Mammary epithelial cell (primary cell): ENCODE measurements around the gene DUSP28.

Source experiments
- EZH2 ChIP-seq: IDR thresholded peaks from 2 replicates; pipeline ENCODE4 v1.6.1; 2012; ENCODE audit warnings: low read length, inconsistent platforms, borderline replicate concordance
- TF ChIP-seq, protein P1 (sequence below), 2 donors: IDR thresholded peaks in 1 of 2; conservative IDR thresholded peaks in 1 of 2; 2 replicates each; pipeline ENCODE4 v1.5.1; 2011 to 2012; ENCODE audit warnings: inconsistent platforms in 2 of 2, low read length in 2 of 2, mild to moderate bottlenecking in 2 of 2, control low read depth in 1 of 2, low read depth in 1 of 2; ENCODE audit not compliant: insufficient read depth in 1 of 2; ENCODE audit errors: extremely low read depth in 1 of 2

DNA sequence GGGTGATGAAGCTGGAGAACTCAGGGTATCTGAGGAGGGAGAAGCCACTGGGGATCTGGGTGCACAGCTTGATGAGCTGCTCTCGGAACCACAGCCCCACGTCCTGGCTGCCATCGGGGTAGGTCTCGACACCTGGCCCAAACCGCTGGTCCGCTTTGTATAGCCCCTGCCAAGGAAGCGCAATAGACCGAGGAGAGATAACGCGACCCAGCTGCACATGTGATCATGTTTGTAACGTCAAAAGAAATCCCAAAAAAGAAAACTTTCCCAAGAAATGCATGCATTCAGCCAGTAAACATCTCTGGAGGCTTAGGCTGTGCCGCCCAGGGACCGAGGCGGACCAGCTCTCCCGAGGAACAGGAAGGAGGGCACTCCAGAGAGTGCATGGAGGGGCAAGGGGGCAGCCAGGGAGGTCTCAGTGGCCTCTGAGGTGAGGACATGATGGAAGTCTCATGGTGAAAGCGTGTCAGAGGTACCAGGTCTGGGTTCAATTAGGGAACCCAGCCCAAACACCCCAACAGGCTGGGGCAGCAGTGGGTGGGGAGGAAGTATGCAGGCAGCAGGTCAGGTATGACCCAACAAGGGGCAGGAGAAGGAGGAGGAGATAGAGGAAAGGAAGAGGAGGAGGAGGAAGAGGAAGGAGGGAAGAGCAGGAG is 30.7 kb upstream of the DUSP28 start:
- TF ChIP-seq, protein P1, sequence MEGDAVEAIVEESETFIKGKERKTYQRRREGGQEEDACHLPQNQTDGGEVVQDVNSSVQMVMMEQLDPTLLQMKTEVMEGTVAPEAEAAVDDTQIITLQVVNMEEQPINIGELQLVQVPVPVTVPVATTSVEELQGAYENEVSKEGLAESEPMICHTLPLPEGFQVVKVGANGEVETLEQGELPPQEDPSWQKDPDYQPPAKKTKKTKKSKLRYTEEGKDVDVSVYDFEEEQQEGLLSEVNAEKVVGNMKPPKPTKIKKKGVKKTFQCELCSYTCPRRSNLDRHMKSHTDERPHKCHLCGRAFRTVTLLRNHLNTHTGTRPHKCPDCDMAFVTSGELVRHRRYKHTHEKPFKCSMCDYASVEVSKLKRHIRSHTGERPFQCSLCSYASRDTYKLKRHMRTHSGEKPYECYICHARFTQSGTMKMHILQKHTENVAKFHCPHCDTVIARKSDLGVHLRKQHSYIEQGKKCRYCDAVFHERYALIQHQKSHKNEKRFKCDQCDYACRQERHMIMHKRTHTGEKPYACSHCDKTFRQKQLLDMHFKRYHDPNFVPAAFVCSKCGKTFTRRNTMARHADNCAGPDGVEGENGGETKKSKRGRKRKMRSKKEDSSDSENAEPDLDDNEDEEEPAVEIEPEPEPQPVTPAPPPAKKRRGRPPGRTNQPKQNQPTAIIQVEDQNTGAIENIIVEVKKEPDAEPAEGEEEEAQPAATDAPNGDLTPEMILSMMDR (conservative IDR thresholded peaks at IDR 0.05 in 1 of 2, IDR thresholded peaks at IDR 0.05 in 1 of 2; ENCODE audit: extremely low read depth in 1 of 2, insufficient read depth in 1 of 2, low read depth in 1 of 2, low read length in 2 of 2) = no peak
- no peak for TF ChIP-seq EZH2
